IMR-90 (cell line): ENCODE data around the gene PNMA6F. TPM values are rescaled to one million over a fixed set of nuclear protein-coding genes. Genes with fewer than 3 reads are reported as not detected.

Experiments used
- ATAC-seq: fragments of 200-7000 bp; cut with Tn5 transposase; 2 replicates; pipeline ENCODE4 v1.9.1; 2020; ENCODE audit warnings: low read depth, mild to moderate bottlenecking, moderate library complexity
- BruUV-seq: library from RNA; stranded (reverse); fragments of 400-500 nt; replicated peaks from 2 replicates; lab custom pipeline; 2021; lab: Mats Ljungman, UMichigan
- CTCF ChIA-PET: fragments of 300-600 bp; formaldehyde crosslinking; extraction: SDS; loops from one replicate; lab custom pipeline; 2021; ENCODE audit warnings: antibody characterized with exemption; lab: Yijun Ruan, JAX
- POLR2A ChIA-PET: fragments of 300-600 bp; sonication (Branson Sonifier 250); formaldehyde crosslinking; loops from one replicate; lab custom pipeline; 2022; ENCODE audit warnings: antibody characterized with exemption; ENCODE audit not compliant: unreplicated experiment; lab: Charles Lee
- DNase-seq: peaks from one replicate; pipeline ENCODE4 v3.0.0; 2013
- H2AFZ ChIP-seq: replicated peaks from 2 replicates; pipeline ENCODE3; 2013; ENCODE audit warnings: low read length, mild to moderate bottlenecking; ENCODE audit not compliant: poor library complexity
- H2AK5ac ChIP-seq: 2 replicates; pipeline ENCODE4 v1.6.1; 2013; ENCODE audit warnings: low read depth, low read length, inconsistent platforms
- H2AK9ac ChIP-seq: replicated peaks from 2 replicates; pipeline ENCODE3; 2013; ENCODE audit warnings: mild to moderate bottlenecking, low read depth, low read length, moderate library complexity; ENCODE audit not compliant: poor library complexity
- H2BK120ac ChIP-seq: 2 replicates; pipeline ENCODE4 v1.6.1; 2013; ENCODE audit warnings: low read depth, low read length, inconsistent platforms
- H2BK15ac ChIP-seq: 3 replicates; pipeline ENCODE4 v1.6.1; 2013; ENCODE audit warnings: low read depth, low read length, inconsistent platforms
- H2BK20ac ChIP-seq: 2 replicates; pipeline ENCODE4 v1.6.1; 2013; ENCODE audit warnings: low read depth, mild to moderate bottlenecking, inconsistent platforms, low read length, moderate library complexity
- H2BK5ac ChIP-seq: 2 replicates; pipeline ENCODE4 v1.6.1; 2013; ENCODE audit warnings: mild to moderate bottlenecking, low read depth, low read length, inconsistent platforms; ENCODE audit not compliant: poor library complexity, severe bottlenecking
- H3K14ac ChIP-seq: replicated peaks from 2 replicates; pipeline ENCODE4 v1.6.1; 2013; ENCODE audit warnings: low read depth, low read length, inconsistent platforms
- H3K18ac ChIP-seq: 2 replicates; pipeline ENCODE4 v1.6.1; 2013; ENCODE audit warnings: low read depth, low read length, control low read depth
- H3K23ac ChIP-seq: 2 replicates; pipeline ENCODE4 v1.6.1; 2013; ENCODE audit warnings: low read depth, low read length, inconsistent platforms
- H3K27ac ChIP-seq: 2 replicates; pipeline ENCODE4 v1.5.1; 2013; ENCODE audit warnings: mild to moderate bottlenecking, control low read depth, low read length; ENCODE audit not compliant: insufficient read depth
- H3K27me3 ChIP-seq: 2 replicates; pipeline ENCODE4 v1.6.1; 2013; ENCODE audit warnings: low read length; ENCODE audit not compliant: control insufficient read depth, insufficient read depth
- H3K36me3 ChIP-seq: 2 replicates; pipeline ENCODE4 v1.6.1; 2013; ENCODE audit warnings: low read length, mixed read lengths; ENCODE audit not compliant: control insufficient read depth, insufficient read depth
- H3K4ac ChIP-seq: 2 replicates; pipeline ENCODE4 v1.6.1; 2013; ENCODE audit warnings: low read depth, low read length, inconsistent platforms
- H3K4me1 ChIP-seq: 2 replicates; pipeline ENCODE4 v1.6.1; 2013; ENCODE audit warnings: low read length, mixed read lengths; ENCODE audit not compliant: control insufficient read depth, insufficient read depth
- H3K4me2 ChIP-seq: 2 replicates; pipeline ENCODE4 v1.6.1; 2013; ENCODE audit warnings: low read depth, mild to moderate bottlenecking, control low read depth, low read length, moderate library complexity
- H3K4me3 ChIP-seq: 2 replicates; pipeline ENCODE4 v1.5.1; 2013; ENCODE audit warnings: low read depth, mild to moderate bottlenecking, control low read depth, low read length, moderate library complexity; ENCODE audit not compliant: insufficient read depth
- H3K56ac ChIP-seq: 2 replicates; pipeline ENCODE4 v1.6.1; 2013; ENCODE audit warnings: low read length, inconsistent platforms; ENCODE audit not compliant: insufficient read depth; ENCODE audit errors: extremely low read depth
- H3K79me1 ChIP-seq, 2 experiments: 2 replicates each; pipeline ENCODE4 v1.6.1; 2013; ENCODE audit warnings: low read length in 2 of 2, inconsistent platforms in 1 of 2, low read depth in 1 of 2
- H3K9ac ChIP-seq: 2 replicates; pipeline ENCODE4 v1.6.1; 2013; ENCODE audit warnings: low read depth, low read length, control low read depth
- H3K9me1 ChIP-seq: 2 replicates; pipeline ENCODE4 v1.6.1; 2013; ENCODE audit warnings: low read length, inconsistent platforms; ENCODE audit not compliant: insufficient read depth
- H3K9me3 ChIP-seq: 2 replicates; pipeline ENCODE4 v1.6.1; 2013; ENCODE audit warnings: low read length; ENCODE audit not compliant: control insufficient read depth, insufficient read depth
- H4K20me1 ChIP-seq: 2 replicates; pipeline ENCODE4 v1.6.1; 2013; ENCODE audit warnings: low read length, inconsistent platforms; ENCODE audit not compliant: insufficient read depth
- H4K5ac ChIP-seq: 2 replicates; pipeline ENCODE4 v1.6.1; 2013; ENCODE audit warnings: mild to moderate bottlenecking, low read depth, low read length, control low read depth
- H4K8ac ChIP-seq, 2 experiments: 2 replicates each; pipeline ENCODE4 v1.6.1; 2013; ENCODE audit warnings: low read depth in 2 of 2, low read length in 2 of 2, control low read depth in 1 of 2, inconsistent platforms in 1 of 2
- H4K91ac ChIP-seq: 2 replicates; pipeline ENCODE4 v1.6.1; 2013; ENCODE audit warnings: low read depth, low read length, inconsistent platforms; ENCODE audit not compliant: insufficient read depth
- BHLHE40 ChIP-seq: fragments of 150-350 bp; IDR thresholded peaks from 2 replicates; pipeline ENCODE4 v1.6.1; 2016; ENCODE audit warnings: mild to moderate bottlenecking, low read depth, low read length
- CHD1 ChIP-seq: IDR thresholded peaks from 2 replicates; pipeline ENCODE4 v1.6.1; 2012; ENCODE audit warnings: low read depth, low read length, improper control_type of control experiment
- FOS ChIP-seq: fragments of 150-350 bp; IDR thresholded peaks from 2 replicates; pipeline ENCODE4 v1.6.1; 2016; ENCODE audit warnings: low read depth, low read length
- MAFK ChIP-seq: IDR thresholded peaks from 2 replicates; pipeline ENCODE4 v1.6.1; 2012; ENCODE audit warnings: low read depth, low read length, improper control_type of control experiment
- MAZ ChIP-seq: IDR thresholded peaks from 2 replicates; pipeline ENCODE4 v1.6.1; 2012; ENCODE audit warnings: low read depth, mild to moderate bottlenecking, low read length, improper control_type of control experiment, moderate library complexity, borderline replicate concordance
- MXI1 ChIP-seq: IDR thresholded peaks from 2 replicates; pipeline ENCODE4 v1.6.1; 2012; ENCODE audit warnings: low read depth, mild to moderate bottlenecking, low read length, moderate library complexity, borderline replicate concordance
- NFE2L2 ChIP-seq: fragments of 150-350 bp; IDR thresholded peaks from 2 replicates; pipeline ENCODE4 v1.6.1; 2016; ENCODE audit warnings: low read depth, mild to moderate bottlenecking, low read length
- RAD21 ChIP-seq: IDR thresholded peaks from 2 replicates; pipeline ENCODE4 v1.6.1; 2012; ENCODE audit warnings: low read length, improper control_type of control experiment
- RCOR1 ChIP-seq: IDR thresholded peaks from 2 replicates; pipeline ENCODE4 v1.6.1; 2012; ENCODE audit warnings: mild to moderate bottlenecking, low read length, improper control_type of control experiment; ENCODE audit not compliant: insufficient replicate concordance
- RFX5 ChIP-seq: IDR thresholded peaks from 2 replicates; pipeline ENCODE4 v1.8.0; 2012; ENCODE audit warnings: low read depth, mild to moderate bottlenecking, low read length, moderate library complexity
- SMC3 ChIP-seq: fragments of 150-350 bp; IDR thresholded peaks from 2 replicates; pipeline ENCODE4 v1.6.1; 2016; ENCODE audit warnings: low read depth, mild to moderate bottlenecking, antibody characterized with exemption, low read length, moderate library complexity
- WGBS, 2 experiments: methylation state at CpG; one replicate each; pipeline versions ENCODE4 v1.1.5 to v1.1.7; 2013; ENCODE audit warnings: missing lambda C conversion rate in 2 of 2; ENCODE audit not compliant: insufficient read length in 1 of 2; ENCODE audit errors: extremely low coverage in 2 of 2; 5-methylcytosine and 5-hydroxymethylcytosine counted together
- dilution Hi-C: fragments of 300-500 bp; cut with HindIII; formaldehyde crosslinking; loops from one replicate; pipeline ENCODE4 v1.14.3; 2018; ENCODE audit warnings: low sequenced_read_pairs; ENCODE audit not compliant: unreplicated experiment
- in situ Hi-C: fragments of 300-500 bp; cut with MboI; formaldehyde crosslinking; loops from 3 replicates; pipeline ENCODE4 v1.14.3; 2019; ENCODE audit warnings: low sequenced_read_pairs, inconsistent platforms, mixed read lengths
- intact Hi-C: fragments of 100-400 bp; cut with micrococcal nuclease; formaldehyde crosslinking; loops from 2 replicates; pipeline ENCODE4 v1.10.0; 2022
- polyA plus RNA-seq, 3 experiments: library from polyadenylated mRNA; depleted of rRNA; stranded (reverse); fragments of >200 nt; gene quantifications; 2 replicates each; pipeline ENCODE4 v1.2.3, GENCODE V29; 2012; ENCODE audit warnings: low replicate concordance in 1 of 3
- total RNA-seq: library from RNA; depleted of rRNA; stranded (reverse); fragments of >200 nt; gene quantifications from 2 replicates; pipeline ENCODE4 v1.2.3, GENCODE V29; 2012
- TF ChIP-seq, protein P1 (sequence below): conservative IDR thresholded peaks from 2 replicates; pipeline ENCODE4 v1.5.1; 2012; ENCODE audit warnings: mild to moderate bottlenecking, low read depth, low read length, improper control_type of control experiment
- TF ChIP-seq, protein P2 (sequence below): fragments of 150-350 bp; IDR thresholded peaks from 2 replicates; pipeline ENCODE4 v1.6.1; 2016; ENCODE audit warnings: low read depth, mild to moderate bottlenecking, low read length, moderate library complexity, borderline replicate concordance
- TF ChIP-seq, protein P3 (sequence below): fragments of 150-350 bp; IDR thresholded peaks from 2 replicates; pipeline ENCODE4 v1.6.1; 2017; ENCODE audit warnings: mild to moderate bottlenecking, antibody characterized with exemption, low read length, low read depth

Gene PNMA6F
- total and polyA plus RNA-seq, 2 of the 4 experiments (the other 2 are of a cell fraction) = not detected

DNA sequence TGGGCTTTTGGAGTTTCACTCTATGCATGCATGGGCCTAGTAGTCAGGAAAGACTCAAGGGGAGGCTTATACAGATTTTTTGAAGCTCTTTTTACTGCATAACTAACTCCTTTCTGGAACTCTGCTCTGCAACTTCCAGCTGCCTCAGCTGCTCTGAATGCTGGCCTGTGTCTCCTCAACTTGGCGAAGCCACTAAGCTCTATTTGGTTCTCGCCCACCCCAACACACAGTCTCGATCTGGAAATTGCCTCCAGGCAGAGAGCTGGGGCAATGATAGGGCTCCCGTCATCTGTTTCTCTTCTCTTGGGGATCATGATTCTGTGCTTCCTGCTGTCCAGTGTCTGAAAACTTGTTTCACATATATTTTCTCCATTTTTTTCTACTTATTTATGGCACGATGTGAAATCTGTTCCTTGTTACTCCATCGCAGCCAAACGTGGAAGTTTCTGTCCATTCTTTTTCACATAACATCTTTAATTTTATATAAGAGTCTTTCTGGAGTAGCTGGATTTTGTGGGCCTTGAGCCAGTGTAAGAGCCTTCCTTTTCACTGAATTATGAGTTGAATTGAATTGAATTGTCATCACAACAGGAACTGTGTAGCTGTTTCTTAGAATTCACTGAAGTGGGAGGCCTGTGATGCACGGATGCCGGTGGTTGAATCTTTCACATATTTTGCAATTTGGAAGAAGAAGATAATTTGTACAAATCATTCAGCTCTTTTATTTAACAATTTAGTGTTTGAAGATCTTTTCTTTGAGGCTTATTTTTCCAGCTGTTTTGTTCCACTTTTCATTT lies 21.4 kb upstream of the PNMA6F start:
- Histone ChIP-seq H3K4ac (no peak overlapping the region), H3K4me1 (no peaks in the 10 kb centered on the region), H2AK5ac (no peak overlapping the region), H2BK20ac (no peak overlapping the region), H2BK15ac (no peak overlapping the region), H3K4me3 (no peak overlapping the region), H3K23ac (no peak overlapping the region), H3K9me3 (peaks cover 6% of the 10 kb centered on the region; the same call in 1 of the 2 replicates), H3K9ac (no peak overlapping the region), H2AK9ac (no peak overlapping the region), H2AFZ (no peak overlapping the region), H2BK5ac (no peak overlapping the region), H4K20me1 (peaks cover 19% of the 10 kb centered on the region; the same call in 1 of the 2 replicates), H3K56ac (no peak overlapping the region), H3K18ac (no peak overlapping the region), H2BK120ac (no peak overlapping the region), H4K8ac (no peak overlapping the region), H4K91ac (no peak overlapping the region), H3K27ac (no peak overlapping the region), H3K14ac (no peak overlapping the region), H3K27me3 (no peaks in the 10 kb centered on the region), H3K4me2 (no peak overlapping the region), H3K79me1 (peaks cover 8 to 26% of the 10 kb centered on the region in 2 experiments), H3K36me3 (peaks cover 20% of the 10 kb centered on the region; the same call in 1 of the 2 replicates), H4K5ac (no peak overlapping the region), H3K9me1 (peaks cover 3% of the 10 kb centered on the region; the same call in 1 of the 2 replicates)
- DNase-seq = no peak
- intact Hi-C loops = no loop called here
- no TSS peak for BruUV-seq
- 68% methylated on average over 3 of the region's 9 CpGs; no CpG with 5 or more reads in 1 of the 2 experiments for WGBS, 2 experiments
- ChIA-PET CTCF (no interaction called here), POLR2A (no interaction called here)
- ATAC-seq = no peak
- dilution Hi-C loops = no loop called here
- in situ Hi-C loops = no loop called here
- TF ChIP-seq BHLHE40 (no peak), MAZ (no peak), NFE2L2 (no peak), FOS (no peak), SMC3 (no peak), RAD21 (no peak), MAFK (no peak), CHD1 (no peak), RFX5 (no peak), RCOR1 (no peak), MXI1 (no peak)
- TF ChIP-seq, protein P1, sequence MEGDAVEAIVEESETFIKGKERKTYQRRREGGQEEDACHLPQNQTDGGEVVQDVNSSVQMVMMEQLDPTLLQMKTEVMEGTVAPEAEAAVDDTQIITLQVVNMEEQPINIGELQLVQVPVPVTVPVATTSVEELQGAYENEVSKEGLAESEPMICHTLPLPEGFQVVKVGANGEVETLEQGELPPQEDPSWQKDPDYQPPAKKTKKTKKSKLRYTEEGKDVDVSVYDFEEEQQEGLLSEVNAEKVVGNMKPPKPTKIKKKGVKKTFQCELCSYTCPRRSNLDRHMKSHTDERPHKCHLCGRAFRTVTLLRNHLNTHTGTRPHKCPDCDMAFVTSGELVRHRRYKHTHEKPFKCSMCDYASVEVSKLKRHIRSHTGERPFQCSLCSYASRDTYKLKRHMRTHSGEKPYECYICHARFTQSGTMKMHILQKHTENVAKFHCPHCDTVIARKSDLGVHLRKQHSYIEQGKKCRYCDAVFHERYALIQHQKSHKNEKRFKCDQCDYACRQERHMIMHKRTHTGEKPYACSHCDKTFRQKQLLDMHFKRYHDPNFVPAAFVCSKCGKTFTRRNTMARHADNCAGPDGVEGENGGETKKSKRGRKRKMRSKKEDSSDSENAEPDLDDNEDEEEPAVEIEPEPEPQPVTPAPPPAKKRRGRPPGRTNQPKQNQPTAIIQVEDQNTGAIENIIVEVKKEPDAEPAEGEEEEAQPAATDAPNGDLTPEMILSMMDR = no peak
- TF ChIP-seq, protein P2, sequence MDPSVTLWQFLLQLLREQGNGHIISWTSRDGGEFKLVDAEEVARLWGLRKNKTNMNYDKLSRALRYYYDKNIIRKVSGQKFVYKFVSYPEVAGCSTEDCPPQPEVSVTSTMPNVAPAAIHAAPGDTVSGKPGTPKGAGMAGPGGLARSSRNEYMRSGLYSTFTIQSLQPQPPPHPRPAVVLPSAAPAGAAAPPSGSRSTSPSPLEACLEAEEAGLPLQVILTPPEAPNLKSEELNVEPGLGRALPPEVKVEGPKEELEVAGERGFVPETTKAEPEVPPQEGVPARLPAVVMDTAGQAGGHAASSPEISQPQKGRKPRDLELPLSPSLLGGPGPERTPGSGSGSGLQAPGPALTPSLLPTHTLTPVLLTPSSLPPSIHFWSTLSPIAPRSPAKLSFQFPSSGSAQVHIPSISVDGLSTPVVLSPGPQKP = no peak
- TF ChIP-seq, protein P3, sequence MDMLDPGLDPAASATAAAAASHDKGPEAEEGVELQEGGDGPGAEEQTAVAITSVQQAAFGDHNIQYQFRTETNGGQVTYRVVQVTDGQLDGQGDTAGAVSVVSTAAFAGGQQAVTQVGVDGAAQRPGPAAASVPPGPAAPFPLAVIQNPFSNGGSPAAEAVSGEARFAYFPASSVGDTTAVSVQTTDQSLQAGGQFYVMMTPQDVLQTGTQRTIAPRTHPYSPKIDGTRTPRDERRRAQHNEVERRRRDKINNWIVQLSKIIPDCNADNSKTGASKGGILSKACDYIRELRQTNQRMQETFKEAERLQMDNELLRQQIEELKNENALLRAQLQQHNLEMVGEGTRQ = no peak
